HG02623 (cell line): ENCODE results near the gene CEP85L.
A peak's percentile ranks its signal among the peaks of the same experiment; 100 is the strongest.

Source experiments
- ATAC-seq: cut with Tn5 transposase; IDR thresholded peaks from one replicate; pipeline ENCODE4 v1.9.1; 2021; ENCODE audit warnings: moderate library complexity; ENCODE audit not compliant: unreplicated experiment

CEP85L gene

DNA sequence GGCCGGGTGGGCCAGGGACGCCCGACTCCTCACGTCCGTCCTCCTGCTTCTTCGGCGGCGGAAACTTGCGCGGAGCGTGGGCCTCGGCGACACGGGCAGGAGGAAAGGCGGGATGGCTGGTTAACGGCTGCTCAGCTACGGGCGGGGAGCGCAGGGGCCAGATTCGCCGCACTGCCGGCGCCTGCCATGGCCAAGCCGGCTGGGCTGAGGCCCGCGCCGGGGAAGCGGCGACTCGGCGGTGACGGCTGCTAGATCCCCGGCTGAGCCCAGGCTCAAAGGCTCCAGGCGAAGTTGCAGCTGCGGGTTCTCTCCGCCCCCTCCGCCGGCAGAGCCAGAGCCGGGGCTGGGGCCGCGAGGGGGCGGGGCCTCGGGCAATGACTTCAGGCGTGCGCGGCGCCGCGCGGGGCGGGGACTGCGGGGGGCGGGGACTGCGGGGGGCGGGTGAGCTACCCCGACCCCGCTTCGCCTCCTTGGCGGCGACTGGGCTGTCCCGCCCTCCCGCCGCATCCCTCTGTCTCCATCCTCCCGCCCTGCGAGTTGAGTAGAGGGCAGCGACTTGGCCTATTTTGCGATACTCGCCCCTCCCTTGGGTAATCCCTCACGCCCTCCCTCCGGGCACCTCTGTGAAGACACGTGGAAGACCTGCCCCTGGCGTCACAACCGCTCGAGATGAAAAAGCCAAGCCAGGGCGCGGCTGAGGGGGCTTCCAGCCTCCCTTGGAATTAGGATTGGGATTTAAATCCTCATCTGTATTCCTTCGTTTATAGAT, at the start of gene CEP85L:
TSS of gene CEP85L (minus strand) at position 310 of the 769 bp plus-strand sequence. CDS start 322 bp downstream, outside the sequence.
- peak; percentile 86 for ATAC-seq

DNA sequence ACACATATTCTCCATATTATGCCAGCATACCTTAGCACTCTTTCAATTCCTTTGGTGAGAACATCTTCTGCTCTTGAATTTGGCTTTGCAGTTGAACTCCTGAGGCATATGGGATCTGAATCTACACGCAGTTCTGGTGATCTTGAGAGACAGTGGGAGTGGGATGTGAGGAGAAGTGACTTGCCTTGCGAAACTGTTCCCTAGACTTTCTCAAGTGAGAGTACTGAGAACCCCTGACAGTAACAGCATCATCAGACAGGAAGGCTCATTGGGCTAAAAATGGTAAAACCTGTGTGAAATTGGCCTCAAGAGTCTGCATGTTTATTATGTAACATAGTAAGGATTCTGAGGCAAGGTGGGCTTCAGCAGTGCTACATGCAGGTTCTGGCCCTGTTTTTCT, 49.1 kb upstream of the CEP85L start:
- no peak for ATAC-seq

DNA sequence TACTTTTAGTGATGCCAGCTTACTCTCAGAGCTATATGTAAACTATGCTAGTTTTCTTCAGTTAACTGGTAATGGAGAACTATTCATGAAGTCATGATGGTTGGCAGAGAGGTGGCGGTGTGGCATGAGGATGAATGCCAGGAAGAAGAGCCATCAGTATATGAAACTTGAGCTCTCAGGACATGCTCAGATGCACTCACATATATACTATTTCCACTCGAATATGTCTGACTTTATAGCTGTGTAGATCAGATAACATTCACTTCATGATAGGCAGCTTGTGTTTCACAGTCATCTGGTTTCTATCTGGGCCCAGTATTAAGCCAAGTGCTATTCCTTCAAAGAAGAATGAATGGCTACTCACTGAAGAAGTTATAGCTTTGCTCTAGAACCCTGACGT, 46.2 kb upstream of the CEP85L start:
- ATAC-seq = no peak

DNA sequence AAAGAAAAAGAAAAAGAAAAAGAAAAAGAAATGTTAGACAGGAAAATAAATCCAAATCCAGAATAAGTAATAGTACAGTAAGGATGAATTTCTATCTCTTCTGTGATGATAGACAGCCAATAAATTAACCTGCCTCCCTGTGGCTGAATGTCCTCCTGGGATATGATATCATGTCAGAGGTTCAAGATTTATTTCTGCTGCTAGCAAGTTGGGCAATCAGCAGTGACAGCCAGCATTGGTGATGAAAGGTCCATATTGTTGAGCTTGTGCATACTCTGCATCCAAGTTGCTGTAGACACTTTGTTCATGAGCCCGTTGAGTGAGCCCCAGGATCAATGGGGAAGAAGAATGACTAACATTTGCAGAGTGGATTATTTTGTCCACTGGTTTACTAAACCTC, 44.9 kb upstream of the CEP85L start:
- no peak for ATAC-seq

DNA sequence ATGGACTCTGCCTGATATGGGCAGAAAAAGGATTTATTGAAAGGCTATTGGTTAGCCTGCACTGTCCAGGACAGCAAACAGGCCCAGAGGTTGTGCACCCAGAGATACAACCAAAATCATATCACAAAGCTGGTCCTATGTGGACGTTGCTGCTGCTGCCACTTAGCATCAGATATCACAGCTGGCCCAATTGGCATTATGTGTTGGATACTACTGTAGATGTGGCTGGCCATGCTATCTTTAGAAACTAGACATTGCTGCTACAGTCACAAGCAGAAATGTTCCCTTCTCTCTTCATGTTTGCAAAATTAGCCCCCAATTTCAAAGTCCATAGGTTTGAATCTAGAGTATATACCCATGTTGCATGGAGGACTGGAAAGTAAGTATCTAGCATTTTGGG, 42.2 kb upstream of the CEP85L start:
- no peak for ATAC-seq

DNA sequence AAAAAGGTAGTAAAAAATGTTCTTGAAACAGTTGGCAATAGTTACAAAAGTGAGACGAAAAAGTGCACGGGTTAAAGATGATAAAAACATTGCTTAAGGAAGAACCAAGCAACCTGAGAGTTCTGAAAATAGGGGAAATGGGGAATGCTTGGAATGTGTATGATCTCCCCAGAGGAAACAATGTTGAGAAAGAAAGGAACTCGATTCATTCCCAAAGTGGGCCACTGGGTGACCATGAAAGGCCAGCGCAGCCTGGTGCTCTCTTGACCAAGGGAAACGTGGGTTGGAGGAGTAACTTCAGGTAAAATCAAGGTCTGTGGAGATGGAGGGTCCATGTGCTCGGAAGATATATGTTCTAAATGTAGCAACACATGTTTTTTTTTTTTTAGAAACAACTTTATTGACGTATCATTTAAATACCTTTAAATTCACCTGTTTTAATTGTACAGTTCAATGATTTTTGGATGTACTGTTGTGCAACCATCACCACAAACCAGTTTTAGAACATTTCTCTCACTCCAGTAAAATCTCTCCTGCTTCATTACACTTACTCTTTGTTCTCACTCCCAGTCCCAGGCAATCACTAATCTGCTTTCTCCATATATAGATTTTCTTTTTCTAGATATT, 34.5 kb upstream of the CEP85L start:
- no peak for ATAC-seq

DNA sequence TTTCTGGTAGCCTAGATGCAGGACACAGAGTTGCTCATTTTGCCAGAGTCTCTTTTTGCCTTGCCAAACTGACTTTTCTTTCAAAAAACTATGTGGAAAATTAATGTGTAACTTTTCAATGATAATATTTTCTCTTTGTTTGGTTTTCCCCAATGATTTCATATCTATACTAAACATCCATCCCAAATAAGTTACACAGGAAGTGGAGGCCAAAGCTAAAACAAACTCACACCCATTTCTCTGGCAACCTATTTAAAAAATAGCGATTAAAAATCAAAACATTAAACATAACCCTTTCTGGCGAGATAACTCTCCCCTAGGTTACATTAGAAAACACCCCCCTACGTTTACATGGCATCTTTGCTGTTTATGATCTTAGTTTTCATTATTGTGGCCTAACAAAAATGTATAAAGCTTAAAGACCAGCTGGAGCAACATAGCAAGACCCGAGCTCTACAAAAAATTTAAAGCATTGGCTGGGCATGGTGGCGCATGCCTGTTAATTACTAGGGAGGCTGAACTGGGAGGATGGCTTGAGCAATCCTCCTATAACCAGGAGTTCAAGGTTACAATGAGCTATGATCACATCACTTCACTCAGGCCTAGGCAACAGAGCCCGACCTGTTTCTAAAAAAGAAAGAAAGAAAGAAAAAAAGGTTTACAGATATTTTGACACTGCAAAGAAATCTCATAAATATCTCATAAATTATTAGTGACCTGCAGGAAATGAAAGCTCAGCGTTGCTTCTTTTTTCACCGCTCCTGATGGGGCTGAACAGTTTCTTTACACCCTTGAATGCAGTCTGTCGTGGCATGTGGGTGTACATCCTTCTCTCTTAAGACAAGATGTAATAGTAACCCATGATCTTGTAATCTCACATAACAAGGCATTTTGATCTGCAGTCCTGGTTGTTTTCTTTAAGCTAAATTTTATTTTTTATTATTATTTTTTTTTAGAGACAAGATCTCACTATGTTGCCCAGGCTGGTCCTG, 32.8 kb upstream of the CEP85L start:
- ATAC-seq = no peak

DNA sequence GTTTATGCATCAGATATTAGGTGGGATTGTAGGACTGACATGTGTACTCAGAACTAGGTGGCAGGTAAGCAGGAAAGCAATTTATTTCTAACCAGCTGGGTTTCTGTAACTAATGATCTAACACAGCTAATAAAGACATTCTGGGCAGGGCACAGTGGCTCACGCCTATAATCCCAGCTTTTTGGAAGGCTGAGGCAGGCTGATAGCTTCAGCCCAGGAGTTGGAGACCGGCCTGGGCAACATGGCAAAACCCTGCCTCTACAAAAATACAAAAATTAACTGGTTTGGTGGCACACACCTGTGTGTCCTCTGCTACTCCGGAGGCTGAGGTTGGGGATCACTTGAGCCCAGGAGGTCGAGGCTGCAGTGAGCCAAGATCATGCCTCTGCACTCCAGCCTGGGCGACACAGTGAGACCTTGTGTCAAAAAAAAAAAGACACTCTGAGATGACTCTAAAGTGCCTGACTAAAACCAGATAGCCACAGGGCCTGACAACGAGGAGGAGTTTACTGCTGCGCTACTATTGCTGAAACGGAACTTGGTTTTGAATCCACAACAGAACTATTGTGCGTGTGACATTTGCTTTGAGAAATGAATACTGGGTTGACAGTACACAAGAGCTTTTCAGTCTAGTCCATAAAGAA, 29.2 kb upstream of the CEP85L start:
- ATAC-seq = no peak

DNA sequence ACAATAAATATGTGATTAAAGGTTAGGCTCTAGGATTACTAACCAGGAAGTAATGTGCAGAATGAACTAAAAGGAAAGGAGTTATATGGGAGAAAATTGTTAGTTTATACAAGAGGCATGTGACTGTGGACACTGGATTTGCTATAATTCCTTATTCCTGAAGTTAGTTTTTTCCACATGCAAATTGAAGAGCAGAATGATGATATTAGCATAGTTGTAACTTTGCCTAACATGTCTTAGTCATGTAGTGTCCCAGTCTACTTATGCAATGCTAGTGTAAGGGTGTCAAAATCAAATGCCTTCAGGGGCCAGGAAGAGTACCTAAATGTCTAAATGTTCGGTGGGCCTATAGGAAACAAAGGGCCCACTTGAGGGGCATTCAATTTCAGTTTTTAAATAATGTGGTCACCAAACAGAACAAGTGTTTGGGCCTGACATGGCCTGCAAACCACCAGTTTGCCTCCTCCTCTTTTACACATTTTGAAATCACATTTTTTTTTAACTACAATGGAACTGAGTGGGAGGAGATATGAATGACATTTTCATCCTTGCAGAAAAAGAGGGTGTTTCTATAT, 28.0 kb upstream of the CEP85L start:
- no peak for ATAC-seq

DNA sequence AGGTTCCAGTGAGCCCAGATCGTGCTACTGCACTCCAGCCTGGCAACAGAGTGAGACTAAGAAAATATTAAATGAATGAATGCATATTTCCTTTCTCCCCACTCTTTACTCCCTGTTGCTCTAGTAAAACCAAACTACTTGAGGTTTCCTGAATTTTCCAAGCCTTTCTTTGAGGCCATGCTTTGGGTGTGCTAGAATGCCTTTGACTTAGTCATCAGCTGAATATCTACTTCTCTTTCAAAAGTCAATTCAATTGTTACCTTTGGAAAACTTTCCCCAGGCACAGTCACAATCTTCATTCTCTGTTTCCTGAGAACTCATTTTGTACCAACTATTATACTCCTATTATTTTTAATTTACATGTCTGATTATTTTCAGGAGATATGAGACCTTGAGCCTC, 27.5 kb upstream of the CEP85L start:
- no peak for ATAC-seq

DNA sequence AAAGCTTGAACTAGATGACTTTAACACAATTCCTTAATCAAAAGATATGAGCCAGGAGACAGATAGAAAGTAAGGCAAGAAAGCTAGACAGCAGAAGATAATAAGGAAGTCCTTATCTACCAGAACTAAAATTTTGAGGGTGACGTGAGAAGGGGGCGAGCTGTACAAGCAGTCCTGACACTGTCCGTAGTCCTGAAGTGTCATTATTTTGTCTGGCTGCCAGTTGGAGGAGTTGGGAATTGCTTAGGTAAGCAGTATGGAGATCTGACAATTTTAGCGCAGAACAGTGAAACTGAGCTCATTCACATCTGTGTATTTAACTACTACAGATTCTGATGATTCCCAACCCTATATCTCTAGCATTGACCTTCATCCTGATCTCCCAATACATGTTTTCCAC, 25.8 kb upstream of the CEP85L start:
- ATAC-seq = no peak

DNA sequence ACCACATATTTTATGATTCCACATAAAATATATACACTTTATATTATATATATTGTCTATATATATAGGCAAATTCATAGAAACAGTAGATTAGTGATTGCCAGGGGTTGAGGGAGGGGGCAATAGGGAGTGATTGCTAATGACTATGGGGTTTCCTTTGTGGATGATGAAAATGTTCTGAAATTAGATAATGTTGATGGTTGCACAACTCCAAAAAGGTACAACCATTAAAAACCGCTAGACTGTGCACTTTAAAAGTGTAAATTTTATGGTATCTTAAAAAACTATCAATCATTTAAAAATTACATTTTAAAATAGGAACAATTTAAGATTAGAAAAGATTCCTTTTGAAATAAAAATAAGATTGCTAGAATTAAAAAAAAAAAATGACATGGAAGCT, 23.8 kb upstream of the CEP85L start:
- no peak for ATAC-seq

DNA sequence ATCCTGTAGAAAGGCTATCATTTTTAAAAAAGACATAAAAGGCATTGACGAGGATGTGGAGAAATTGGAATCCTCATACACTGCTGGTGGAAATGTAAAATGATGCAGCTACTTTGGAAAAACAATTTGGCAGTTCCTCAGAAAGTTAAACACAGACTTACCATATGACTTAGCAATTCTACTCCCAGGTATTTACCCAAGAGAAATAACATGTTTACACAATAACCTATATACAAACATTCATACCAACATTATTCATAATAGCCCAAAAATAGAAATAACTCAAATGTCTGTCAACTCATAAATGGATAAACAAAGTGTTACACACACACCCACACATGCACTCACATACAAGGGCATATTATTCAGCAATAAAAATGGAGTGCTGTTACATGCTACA, 23.4 kb upstream of the CEP85L start:
- no peak for ATAC-seq

DNA sequence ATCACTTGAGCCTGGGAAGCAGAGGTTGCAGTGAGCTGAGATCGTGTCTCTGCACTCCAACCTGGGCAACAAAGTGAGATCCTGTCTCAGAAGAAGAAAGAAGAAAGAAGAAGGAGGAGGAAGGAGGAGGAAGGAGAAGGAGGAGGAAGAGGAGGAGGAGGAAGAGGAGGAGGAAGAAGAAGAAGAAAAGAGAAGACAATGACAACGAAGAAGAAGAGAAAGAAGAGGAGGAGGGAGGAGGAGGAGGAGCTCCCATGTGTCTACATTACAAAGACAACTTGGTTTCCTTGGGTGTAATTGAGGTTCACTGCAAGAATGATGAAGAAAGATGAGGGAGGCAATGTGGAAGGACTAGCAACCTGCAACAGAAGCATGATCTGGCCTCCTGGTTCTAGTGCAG, 21.3 kb upstream of the CEP85L start:
- ATAC-seq = no peak

DNA sequence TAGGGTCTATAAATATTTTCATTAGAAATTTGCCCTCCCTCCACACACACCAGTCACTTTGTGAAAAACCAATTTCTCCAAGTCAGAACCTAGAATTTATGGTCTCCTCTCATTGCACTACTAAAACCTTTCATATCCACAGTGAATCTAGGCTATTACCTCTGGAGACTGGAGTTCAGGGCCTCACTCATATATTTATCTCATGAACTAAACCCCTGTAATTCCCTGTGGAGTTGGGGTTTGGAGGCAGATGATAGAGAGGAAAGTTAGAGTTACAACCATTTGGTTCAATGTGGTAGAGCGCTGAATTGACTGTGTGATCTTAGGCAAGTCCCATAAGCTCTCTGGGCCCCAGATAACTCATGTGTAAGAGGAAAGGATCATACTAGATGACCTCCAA, 18.2 kb upstream of the CEP85L start:
- ATAC-seq = no peak

DNA sequence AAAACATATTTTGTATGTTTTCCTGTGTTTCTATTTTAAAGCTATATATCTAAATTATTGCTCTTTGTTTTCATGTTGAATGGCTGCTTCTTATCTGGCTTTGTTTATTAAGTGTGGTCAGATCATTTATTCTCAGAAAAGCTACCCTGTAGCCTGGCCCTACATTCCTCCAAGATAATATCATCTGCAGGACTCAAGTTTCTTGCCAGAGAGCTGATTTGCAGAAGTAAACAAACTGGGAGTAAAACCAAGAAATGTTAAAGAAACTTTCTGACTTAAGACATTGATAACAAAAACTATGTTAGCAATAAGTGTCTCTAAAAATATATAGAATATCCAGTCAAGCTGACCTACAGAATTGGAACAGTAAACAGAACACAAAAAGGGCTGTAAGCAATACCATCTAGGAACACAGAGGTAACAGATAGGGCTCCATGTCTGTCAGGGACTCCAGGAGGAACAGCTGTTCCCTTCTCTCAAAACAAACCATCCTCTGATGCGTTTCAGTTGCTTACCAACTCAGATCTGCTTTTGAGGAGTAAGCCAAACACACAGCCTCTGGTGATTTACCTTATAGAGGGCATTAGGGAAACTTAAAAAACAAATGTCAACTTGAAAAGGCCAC, 17.5 kb upstream of the CEP85L start:
- ATAC-seq = no peak

DNA sequence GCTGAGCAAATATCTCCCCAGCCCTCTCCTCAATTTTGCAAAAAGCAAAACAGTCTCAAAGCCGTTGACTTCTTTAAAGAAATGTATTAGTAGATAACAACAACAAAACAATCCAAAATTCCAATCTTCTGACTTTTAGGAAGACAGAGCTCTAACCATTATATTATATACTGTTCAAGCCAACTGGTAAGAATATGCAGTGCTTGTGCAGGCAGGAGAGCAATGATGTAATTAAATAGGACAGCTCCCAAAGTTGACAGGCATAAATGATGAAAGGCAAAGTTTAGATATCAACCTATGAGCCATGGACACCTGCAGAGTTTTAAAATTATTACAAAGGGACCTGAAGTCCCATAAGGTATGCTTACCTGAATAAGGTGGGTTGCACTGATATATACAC, 16.6 kb upstream of the CEP85L start:
- no peak for ATAC-seq

DNA sequence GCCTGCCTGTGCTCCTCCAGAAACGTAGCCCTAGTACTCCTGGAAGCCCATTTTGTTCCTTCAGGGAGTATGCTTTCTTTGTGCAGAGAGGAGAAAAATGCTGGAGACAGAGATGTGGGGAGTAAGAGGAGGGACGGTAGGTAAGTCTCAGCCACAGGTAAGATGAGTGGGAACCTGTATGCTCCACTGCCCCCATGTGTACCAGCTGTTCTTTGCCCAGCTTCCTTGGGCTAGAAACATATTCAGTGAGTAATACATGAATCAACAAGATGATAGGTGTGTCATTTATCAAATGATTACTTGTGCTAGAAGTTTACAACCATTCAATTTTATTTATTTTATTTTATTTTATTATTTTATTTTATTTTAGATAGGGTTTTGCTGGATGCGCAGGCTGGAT, 13.6 kb upstream of the CEP85L start:
- ATAC-seq = peak; percentile 54

DNA sequence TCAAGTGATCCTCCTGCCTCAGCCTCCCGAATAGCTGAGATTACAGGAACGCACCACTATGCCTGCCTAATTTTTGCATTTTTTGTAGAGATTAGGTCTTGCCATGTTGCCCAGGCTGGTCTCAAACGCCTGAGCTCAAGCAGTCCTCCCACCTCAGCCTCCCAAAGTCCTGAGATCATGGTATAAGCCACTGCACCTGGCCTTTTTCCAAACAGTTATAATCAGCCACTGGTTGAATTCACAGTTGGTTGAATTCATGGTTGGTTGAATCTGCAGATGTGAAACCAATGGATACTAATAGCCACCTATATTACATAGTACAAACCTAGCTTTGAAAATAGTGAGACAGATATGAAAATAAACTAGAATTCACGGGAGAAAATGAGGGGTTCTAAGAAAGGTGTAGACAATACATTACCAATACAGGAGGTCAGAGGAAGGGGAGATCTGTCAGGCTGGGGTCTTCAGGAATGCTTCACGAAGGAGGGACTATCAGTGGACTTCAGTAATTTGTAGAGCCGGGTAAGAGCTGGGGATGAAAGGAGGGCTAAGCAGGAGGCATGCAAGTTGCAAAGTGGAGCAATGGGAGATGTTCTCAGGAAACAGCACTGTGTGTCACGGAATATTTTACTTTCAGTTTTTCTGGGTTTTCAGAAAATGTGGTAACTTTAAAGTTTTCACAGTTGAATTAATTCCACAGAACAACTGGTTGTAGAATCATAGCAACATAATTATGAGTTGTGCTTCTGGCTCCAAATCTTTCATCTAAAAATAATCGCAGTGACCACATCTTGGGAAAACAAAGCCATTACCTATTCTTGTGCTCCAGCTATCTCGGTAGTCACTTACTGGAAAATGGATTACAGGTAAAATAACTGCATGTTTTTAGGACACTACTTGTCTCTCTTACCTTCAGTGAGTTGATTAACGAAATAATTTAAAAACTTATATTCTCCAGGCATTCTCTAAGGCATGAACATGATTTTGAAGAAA, 12.9 kb upstream of the CEP85L start:
- ATAC-seq = peak; percentile 36
